Left renal cortex interstitium (tissue), 4 donors: ENCODE measurements around the gene CTNNA3. TPM values are rescaled to one million over a fixed set of nuclear protein-coding genes. Genes with fewer than 3 reads are reported as not detected.

Experiments used
- DNase-seq, 4 donors: peaks; one replicate each; pipeline ENCODE4 v3.0.0-alpha.2; 2013; ENCODE audit warnings: low read depth in 4 of 4, low spot score in 2 of 4, missing footprints in 1 of 4
- polyA plus RNA-seq, 4 donors: library from polyadenylated mRNA; unstranded; fragments of 120-200 nt; gene quantifications; one replicate each; pipeline ENCODE4 v1.2.1, GENCODE V29; 2013; ENCODE audit not compliant: insufficient read length in 4 of 4

Gene CTNNA3
- polyA plus RNA-seq, 4 donors = 2.5 to 4.2 (median 2.6) TPM

- no peak for DNase-seq
Observed at GRCh38 chr10:67072654-67073053, 623.3 kb downstream of the CTNNA3 start.

GRCh38 chr10:67050415-67050814 is 645.6 kb downstream of the CTNNA3 start:
- no peak for DNase-seq

- no peak for DNase-seq
Observed at GRCh38 chr10:67049988-67050387, 646.0 kb downstream of the CTNNA3 start.

GRCh38 chr10:67046507-67046906 is 649.5 kb downstream of the CTNNA3 start:
- no peak for DNase-seq

- no peak for DNase-seq
Observed at GRCh38 chr10:67045404-67045803, 650.6 kb downstream of the CTNNA3 start.

- no peak for DNase-seq
Observed at GRCh38 chr10:67043041-67043440, 653.0 kb downstream of the CTNNA3 start.

- no peak for DNase-seq
Observed at GRCh38 chr10:67036808-67037207, 659.2 kb downstream of the CTNNA3 start.

GRCh38 chr10:67033878-67034277 is 662.1 kb downstream of the CTNNA3 start:
- no peak for DNase-seq

GRCh38 chr10:67022099-67022498 is 673.9 kb downstream of the CTNNA3 start:
- DNase-seq = no peak

GRCh38 chr10:67017218-67017617 is 678.8 kb downstream of the CTNNA3 start:
- DNase-seq = no peak

- DNase-seq = no peak
Observed at GRCh38 chr10:67015225-67015624, 680.8 kb downstream of the CTNNA3 start.

- DNase-seq = no peak
Observed at GRCh38 chr10:67011981-67012380, 684.0 kb downstream of the CTNNA3 start.

- no peak for DNase-seq
Observed at GRCh38 chr10:67011480-67011879, 684.5 kb downstream of the CTNNA3 start.

- DNase-seq = no peak
Observed at GRCh38 chr10:67005981-67006380, 690.0 kb downstream of the CTNNA3 start.

GRCh38 chr10:67004690-67005089 is 691.3 kb downstream of the CTNNA3 start:
- no peak for DNase-seq

- no peak for DNase-seq
Observed at GRCh38 chr10:66999762-67000545, 696.0 kb downstream of the CTNNA3 start.

GRCh38 chr10:66996996-66997395 is 699.0 kb downstream of the CTNNA3 start:
- DNase-seq = no peak

- no peak for DNase-seq
Observed at GRCh38 chr10:66990143-66990830, 705.7 kb downstream of the CTNNA3 start.

GRCh38 chr10:66983475-66983818 is 712.5 kb downstream of the CTNNA3 start:
- DNase-seq = no peak

GRCh38 chr10:66982792-66983474 is 713.1 kb downstream of the CTNNA3 start:
- no peak for DNase-seq

GRCh38 chr10:66982053-66982420 is 714.0 kb downstream of the CTNNA3 start:
- no peak for DNase-seq
